Liver (tissue), 9 donors: ENCODE results near the gene SLC2A4. TPM values are rescaled to one million over a fixed set of nuclear protein-coding genes. Genes with fewer than 3 reads are reported as not detected.

Experiments
- DNase-seq: peaks from one replicate; pipeline ENCODE4 v3.0.0-alpha.2; 2017; ENCODE audit warnings: low spot score
- H3K27ac ChIP-seq, 2 donors: one replicate each; pipeline ENCODE4 v1.7.0; 2013; ENCODE audit warnings: inconsistent platforms in 2 of 2, low read length in 2 of 2, control low read depth in 1 of 2, low read depth in 1 of 2, mild to moderate bottlenecking in 1 of 2
- H3K27me3 ChIP-seq, 4 donors: one replicate each; pipeline versions ENCODE4 v1.6.1 to v1.7.0; 2013; ENCODE audit warnings: low read length in 3 of 4, inconsistent platforms in 1 of 4, mild to moderate bottlenecking in 1 of 4, moderate library complexity in 1 of 4; ENCODE audit not compliant: control insufficient read depth in 4 of 4, insufficient read depth in 4 of 4
- H3K36me3 ChIP-seq, 4 donors: one replicate each; pipeline versions ENCODE4 v1.6.1 to v1.7.0; 2013; ENCODE audit warnings: low read length in 3 of 4, mild to moderate bottlenecking in 3 of 4, low read depth in 1 of 4, moderate library complexity in 1 of 4; ENCODE audit not compliant: control insufficient read depth in 4 of 4, insufficient read depth in 3 of 4
- H3K4me1 ChIP-seq, 4 donors: one replicate each; pipeline versions ENCODE4 v1.6.1 to v1.7.0; 2013; ENCODE audit warnings: low read length in 3 of 4, mild to moderate bottlenecking in 3 of 4, moderate library complexity in 1 of 4; ENCODE audit not compliant: control insufficient read depth in 4 of 4, insufficient read depth in 4 of 4
- H3K4me3 ChIP-seq, 3 donors: one replicate each; pipeline versions ENCODE4 v1.6.1 to v1.7.0; 2013; ENCODE audit warnings: low read length in 3 of 3, control low read depth in 1 of 3, low read depth in 1 of 3, mild to moderate bottlenecking in 1 of 3
- H3K9ac ChIP-seq, 2 donors: one replicate each; pipeline ENCODE4 v1.7.0; 2013; ENCODE audit warnings: low read length in 2 of 2, mild to moderate bottlenecking in 2 of 2, moderate library complexity in 2 of 2, control low read depth in 1 of 2, low read depth in 1 of 2
- H3K9me3 ChIP-seq, 4 donors: one replicate each; pipeline versions ENCODE4 v1.6.1 to v1.7.0; 2013; ENCODE audit warnings: low read length in 3 of 4; ENCODE audit not compliant: control insufficient read depth in 4 of 4
- ATF3 ChIP-seq: IDR thresholded peaks from 2 replicates; pipeline ENCODE4 v1.6.1; 2016; ENCODE audit warnings: antibody characterized with exemption
- CTCF ChIP-seq: fragments of 150-350 bp; IDR thresholded peaks from 2 replicates; pipeline ENCODE4 v1.5.1; 2017; ENCODE audit warnings: improper control_type of control experiment, low read depth, low read length; ENCODE audit not compliant: missing input control
- EGR1 ChIP-seq, 2 donors: IDR thresholded peaks; 2 replicates each; pipeline ENCODE4 v1.6.1; 2016 to 2018; ENCODE audit warnings: antibody characterized with exemption in 2 of 2, low read depth in 2 of 2
- FOXA1 ChIP-seq: IDR thresholded peaks from 2 replicates; pipeline ENCODE4 v1.6.1; 2016; ENCODE audit warnings: antibody characterized with exemption
- FOXA2 ChIP-seq: IDR thresholded peaks from 2 replicates; pipeline ENCODE4 v1.6.1; 2016; ENCODE audit warnings: antibody characterized with exemption
- GABPA ChIP-seq, 2 donors: IDR thresholded peaks in 1 of 2; conservative IDR thresholded peaks in 1 of 2; 2 replicates each; pipeline ENCODE4 v1.6.1; 2016; ENCODE audit warnings: antibody characterized with exemption in 2 of 2, mild to moderate bottlenecking in 1 of 2, moderate library complexity in 1 of 2
- HNF4A ChIP-seq, 2 donors: conservative IDR thresholded peaks; 2 replicates each; pipeline ENCODE4 v1.6.1; 2016; ENCODE audit warnings: antibody characterized with exemption in 2 of 2, mild to moderate bottlenecking in 2 of 2
- HNF4G ChIP-seq: IDR thresholded peaks from 2 replicates; pipeline ENCODE4 v1.6.1; 2016; ENCODE audit warnings: antibody characterized with exemption
- JUND ChIP-seq, 2 donors: IDR thresholded peaks; 2 replicates each; pipeline ENCODE4 v1.6.1; 2016; ENCODE audit warnings: antibody characterized with exemption in 2 of 2
- MAX ChIP-seq: IDR thresholded peaks from 2 replicates; pipeline ENCODE4 v1.6.1; 2016; ENCODE audit warnings: antibody characterized with exemption
- NR2F2 ChIP-seq: IDR thresholded peaks from 2 replicates; pipeline ENCODE4 v1.6.1; 2016; ENCODE audit warnings: antibody characterized with exemption
- RAD21 ChIP-seq, 2 donors: IDR thresholded peaks; 2 replicates each; pipeline ENCODE4 v1.6.1; 2016; ENCODE audit warnings: antibody characterized with exemption in 2 of 2, mild to moderate bottlenecking in 2 of 2
- REST ChIP-seq: IDR thresholded peaks from 2 replicates; pipeline ENCODE4 v1.6.1; 2016; ENCODE audit warnings: antibody characterized with exemption, mild to moderate bottlenecking
- RXRA ChIP-seq, 2 donors: IDR thresholded peaks; 2 replicates each; pipeline ENCODE4 v1.6.1; 2017 to 2018; ENCODE audit warnings: antibody characterized with exemption in 2 of 2, mild to moderate bottlenecking in 1 of 2
- SP1 ChIP-seq: IDR thresholded peaks from 2 replicates; pipeline ENCODE4 v1.6.1; 2018; ENCODE audit warnings: antibody characterized with exemption, mild to moderate bottlenecking
- TAF1 ChIP-seq: conservative IDR thresholded peaks from 2 replicates; pipeline ENCODE4 v1.6.1; 2016; ENCODE audit warnings: antibody characterized with exemption, mild to moderate bottlenecking
- YY1 ChIP-seq: IDR thresholded peaks from 2 replicates; pipeline ENCODE4 v1.6.1; 2016; ENCODE audit warnings: antibody characterized with exemption, mild to moderate bottlenecking
- ZBTB33 ChIP-seq: IDR thresholded peaks from 2 replicates; pipeline ENCODE4 v1.6.1; 2016; ENCODE audit warnings: antibody characterized with exemption
- WGBS: extraction: QIAGEN DNeasy Blood & Tissue Kit; methylation state at CpG from one replicate; pipeline ENCODE4 v1.1.7; 2013; 5-methylcytosine and 5-hydroxymethylcytosine counted together
- polyA plus RNA-seq, 2 donors: library from polyadenylated mRNA; stranded (reverse) in 1 of 2; unstranded in 1 of 2; fragments of 200-250 nt in 1 of 2; fragments of >200 nt in 1 of 2; fragmentation: Nextera tagmentation in 1 of 2; extraction: Ambion mirVana in 1 of 2; gene quantifications; one replicate each; pipeline versions ENCODE4 v1.2.1 to v1.2.3, GENCODE V29; 2013 to 2015
- total RNA-seq, 2 donors: library from RNA; depleted of rRNA; stranded (reverse); fragments of >200 nt; gene quantifications; one replicate each; pipeline ENCODE4 v1.2.3, GENCODE V29; 2014
- donor health status: healthy.
- donor health status: healthy.
- donor health status: healthy.
- donor health status: healthy.
- donor health status: healthy.

SLC2A4 gene
- total and polyA plus RNA-seq, 4 donors: 0.42 to 10.6 (median 1.6) TPM

- peak overlapping the region; percentile 21 to 50 for H3K9ac ChIP-seq
- WGBS: 1% methylated on average over 9 of the region's 9 CpGs
- peak overlapping the region; percentile 71 to 98 (median 87) for H3K4me3 ChIP-seq
- H3K9me3 ChIP-seq: no peaks in the 10 kb centered on the region
- no peak for DNase-seq
- peaks cover 14 to 31% (median 17%) of the 10 kb centered on the region in 4 donors for H3K36me3 ChIP-seq
- peak overlapping the region; percentile 89 to 90 for H3K27ac ChIP-seq
- no peaks in the 10 kb centered on the region for H3K27me3 ChIP-seq
- TF ChIP-seq RAD21 (IDR thresholded peaks at IDR 0.05) (no peak), TAF1 (no peak), REST (no peak), YY1 (no peak)
- peaks cover 4 to 49% (median 34%) of the 10 kb centered on the region in 4 donors for H3K4me1 ChIP-seq
These were observed 47.8 kb upstream of the SLC2A4 start for GRCh38 chr17:7233701-7234082.

- peak within 1 kb of the TSS; percentile 80 to 98 (median 87) for H3K4me3 ChIP-seq
- TF ChIP-seq JUND (IDR thresholded peaks at IDR 0.05) (no peak), SP1 (peak; percentile 38), EGR1 (IDR thresholded peaks at IDR 0.05; ENCODE audit: low read depth in 2 of 2) (no peak), RAD21 (IDR thresholded peaks at IDR 0.05) (no peak), ZBTB33 (peak; percentile 58), HNF4A (conservative IDR thresholded peaks at IDR 0.05) (peak in 1 of 2 donors; percentile 10), NR2F2 (no peak), FOXA2 (no peak), FOXA1 (no peak), REST (no peak), ATF3 (no peak), CTCF (no peak), HNF4G (no peak), YY1 (peak; percentile 82), TAF1 (no peak), GABPA (IDR thresholded peaks at IDR 0.05 in 1 of 2, conservative IDR thresholded peaks at IDR 0.05 in 1 of 2) (peak in 1 of 2 donors; percentile 35), RXRA (IDR thresholded peaks at IDR 0.05) (peak; percentile 21 to 34), MAX (peak; percentile 51)
- H3K36me3 ChIP-seq: peaks cover 12 to 26% (median 15%) of the 10 kb centered on the region in 4 donors
- peak within 1 kb of the TSS; percentile 21 to 50 for H3K9ac ChIP-seq
- H3K9me3 ChIP-seq: no peaks in the 10 kb centered on the region
- peak within 1 kb of the TSS; percentile 89 to 90 for H3K27ac ChIP-seq
- peaks cover 4 to 49% (median 34%) of the 10 kb centered on the region in 4 donors for H3K4me1 ChIP-seq
- no peaks in the 10 kb centered on the region for H3K27me3 ChIP-seq
- peak; percentile 95 for DNase-seq
- under 1% methylated on average over 72 of the region's 72 CpGs for WGBS
These were observed 47.2 kb upstream of the SLC2A4 start, which contains the start of gene DVL2 for GRCh38 chr17:7234083-7234951. TSS of gene DVL2 (minus strand) at chr17:7234517. CDS start at chr17:7234262, 255 bp downstream.
